AG09309 (cell line): ENCODE data around the gene FAM217A.

Experiments
- DNase-seq: peaks from one replicate; pipeline ENCODE4 v3.0.0-alpha.2; 2010; ENCODE audit warnings: low read depth
- H3K4me3 ChIP-seq: 2 replicates; pipeline ENCODE4 v1.5.1; 2011; ENCODE audit warnings: mild to moderate bottlenecking, low read depth, low read length, moderate library complexity; ENCODE audit not compliant: control insufficient read depth
- CTCF ChIP-seq: IDR thresholded peaks from 2 replicates; pipeline ENCODE4 v1.5.1; 2011; ENCODE audit warnings: mild to moderate bottlenecking, low read depth, low read length, inconsistent platforms; ENCODE audit not compliant: insufficient read depth, control insufficient read depth; ENCODE audit errors: missing control alignments

FAM217A gene

GRCh38 chr6:4041480-4041879, 37.5 kb downstream of the FAM217A start:
- DNase-seq = no peak
- TF ChIP-seq CTCF = no peak
- no peak overlapping the region for H3K4me3 ChIP-seq

- no peak overlapping the region for H3K4me3 ChIP-seq
- DNase-seq = no peak
- TF ChIP-seq CTCF = no peak
Observed at GRCh38 chr6:4039348-4039747, 39.6 kb downstream of the FAM217A start.

GRCh38 chr6:4036581-4036980, 42.4 kb downstream of the FAM217A start:
- DNase-seq = no peak
- TF ChIP-seq CTCF = no peak
- H3K4me3 ChIP-seq = no peak overlapping the region

GRCh38 chr6:4032475-4032874, 46.5 kb downstream of the FAM217A start:
- no peak for DNase-seq
- TF ChIP-seq CTCF = no peak
- H3K4me3 ChIP-seq = no peak overlapping the region

- no peak for TF ChIP-seq CTCF
- DNase-seq = no peak
- no peak overlapping the region for H3K4me3 ChIP-seq
Observed at GRCh38 chr6:4031442-4031841, 47.5 kb downstream of the FAM217A start.

- H3K4me3 ChIP-seq = no peak overlapping the region
- no peak for DNase-seq
- TF ChIP-seq CTCF = no peak
Observed at GRCh38 chr6:4030669-4031068, 48.3 kb downstream of the FAM217A start.

GRCh38 chr6:4029687-4030086, 49.2 kb downstream of the FAM217A start:
- H3K4me3 ChIP-seq = no peak overlapping the region
- TF ChIP-seq CTCF = no peak
- DNase-seq = no peak
